Measurements from ENCODE around the gene HMGA1. TPM values are rescaled to one million over a fixed set of nuclear protein-coding genes. Genes with fewer than 3 reads are reported as not detected.

HMGA1 gene
- total and polyA plus RNA-seq, 4 experiments from 2014 or later = 25.4 to 77.5 (median 57.8) TPM

GRCh38 chr6:34223956-34224940 lies 12.4 kb upstream of the HMGA1 start:
- intact Hi-C loops (cut with micrococcal nuclease) = loop anchor here (1.0 kb wide), 2 partner anchors 12 to 25 kb away; partner anchors contain the start of genes HMGA1 and SMIM29

GRCh38 chr6:34225551-34225950 lies 11.1 kb upstream of the HMGA1 start:
- ChIA-PET POLR2A (ENCODE audit: partially characterized antibody) (interaction anchor here (7.0 kb wide), 1 partner anchor 11 kb away, joined by 140 read pairs; the partner anchor contains the start of gene HMGA1), CTCF (ENCODE audit: partially characterized antibody) (interaction anchor here (1.5 kb wide), 1 partner anchor 24 kb away, joined by 4 read pairs; no protein-coding TSS in a partner anchor)
- Histone ChIP-seq H3K36me3 (ENCODE audit: insufficient read depth, low read length) (no peaks in the 10 kb centered on the region), H3K27me3 (ENCODE audit: insufficient read depth, low read length) (no peaks in the 10 kb centered on the region), H3K27ac (ENCODE audit: low read depth, low read length) (no peak overlapping the region), H3K9me3 (ENCODE audit: control insufficient read depth in 1 of 2, low read length in 2 of 2) (no peaks in the 10 kb centered on the region), H3K4me1 (ENCODE audit: insufficient read depth, low read length) (peaks cover 14% of the 10 kb centered on the region), H3K4me3 (ENCODE audit: low read length in 2 of 2) (no peak overlapping the region)
- peak overlapping the region in 5 of 7 donors; percentile 29 to 87 (median 49) for H3K27ac Mint-ChIP-seq
- peaks cover 4 to 13% (median 10%) of the 10 kb centered on the region in 4 donors for H3K4me1 Mint-ChIP-seq
- no peaks in the 10 kb centered on the region for H3K9me3 Mint-ChIP-seq
- H3K36me3 Mint-ChIP-seq = no peaks in the 10 kb centered on the region
- intact Hi-C loops (cut with micrococcal nuclease) = no loop called here
- no peaks in the 10 kb centered on the region for H3K27me3 Mint-ChIP-seq
- peak overlapping the region in 1 of 8 donors; percentile 17 for H3K4me3 Mint-ChIP-seq
- DNase-seq = no peak

More at GRCh38 chr6:34223956-34224940, 12.4 kb upstream of the HMGA1 start:
- Histone ChIP-seq H3K9me3 (ENCODE audit: control insufficient read depth in 1 of 2, low read length in 2 of 2) (no peaks in the 10 kb centered on the region), H3K27ac (ENCODE audit: low read depth, low read length) (peak overlapping the region; percentile 99), H3K4me1 (ENCODE audit: insufficient read depth, low read length) (peaks cover 14% of the 10 kb centered on the region), H3K27me3 (ENCODE audit: insufficient read depth, low read length) (no peaks in the 10 kb centered on the region), H3K36me3 (ENCODE audit: insufficient read depth, low read length) (no peaks in the 10 kb centered on the region), H3K4me3 (ENCODE audit: low read length in 2 of 2) (peak overlapping the region; percentile 77 to 86)
- Mint-ChIP-seq H3K27ac (peak overlapping the region; percentile 72 to 99 (median 96)), H3K9me3 (no peaks in the 10 kb centered on the region), H3K4me1 (peaks cover 4 to 13% (median 10%) of the 10 kb centered on the region in 4 donors), H3K27me3 (no peaks in the 10 kb centered on the region), H3K36me3 (no peaks in the 10 kb centered on the region), H3K4me3 (peak overlapping the region; percentile 60 to 81 (median 74))
- ChIA-PET CTCF (ENCODE audit: partially characterized antibody) (interaction anchor here (0.7 to 2.2 kb wide), 8 partner anchors 9 to 191 kb away, joined by 3 to 17 read pairs (median 4); partner anchors contain the start of genes HMGA1 and SMIM29), POLR2A (ENCODE audit: partially characterized antibody) (interaction anchor here (0.8 to 7.0 kb wide), 13 partner anchors 9 to 665 kb away, joined by 3 to 140 read pairs (median 9); partner anchors contain the start of genes ANKS1A, HMGA1, ILRUN and LEMD2)
- peak; percentile 90 to 98 (median 94) for DNase-seq

DNA sequence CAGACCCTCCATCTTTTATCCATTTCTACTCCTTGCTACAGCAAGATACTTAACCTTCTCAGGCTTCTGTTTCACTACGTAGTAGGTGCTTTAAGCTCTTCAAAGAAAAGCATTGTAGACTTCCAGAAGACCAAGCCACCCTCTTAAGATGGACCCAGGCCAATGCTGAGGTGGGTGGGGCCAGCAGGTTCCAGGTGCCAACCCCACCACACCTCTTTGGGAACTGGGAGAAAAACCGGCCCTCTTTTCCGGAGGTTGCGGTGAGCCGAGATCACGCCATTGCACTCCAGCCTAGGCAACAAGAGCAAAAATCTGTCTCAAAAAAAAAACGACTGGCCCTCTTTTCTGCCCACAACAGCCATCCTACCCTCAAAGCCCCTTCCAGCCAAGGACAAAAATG lies 10.6 kb upstream of the HMGA1 start:
- DNase-seq = no peak
- Mint-ChIP-seq H3K36me3 (no peaks in the 10 kb centered on the region), H3K9me3 (no peaks in the 10 kb centered on the region), H3K27ac (peak overlapping the region in 5 of 7 donors; percentile 29 to 81 (median 42)), H3K4me1 (peaks cover 4 to 13% (median 10%) of the 10 kb centered on the region in 4 donors), H3K4me3 (no peak overlapping the region), H3K27me3 (no peaks in the 10 kb centered on the region)
- no peaks in the 10 kb centered on the region for H3K27me3 ChIP-seq (ENCODE audit: insufficient read depth, low read length)
- CTCF ChIA-PET (ENCODE audit: partially characterized antibody) = interaction anchor here (1.5 kb wide), 1 partner anchor 24 kb away, joined by 4 read pairs; no protein-coding TSS in a partner anchor
- no peak overlapping the region for H3K27ac ChIP-seq (ENCODE audit: low read depth, low read length)
- peaks cover 14% of the 10 kb centered on the region for H3K4me1 ChIP-seq (ENCODE audit: insufficient read depth, low read length)
- no peaks in the 10 kb centered on the region for H3K9me3 ChIP-seq (ENCODE audit: control insufficient read depth in 1 of 2, low read length in 2 of 2)
- POLR2A ChIA-PET (ENCODE audit: partially characterized antibody) = interaction anchor here (0.7 to 7.0 kb wide), 3 partner anchors 11 to 29 kb away, joined by 3 to 140 read pairs (median 3); partner anchors contain the start of gene HMGA1
- H3K4me3 ChIP-seq (ENCODE audit: low read length in 2 of 2) = no peak overlapping the region
- no peaks in the 10 kb centered on the region for H3K36me3 ChIP-seq (ENCODE audit: insufficient read depth, low read length)
- intact Hi-C loops (cut with micrococcal nuclease) = no loop called here

- Histone ChIP-seq H3K36me3 (ENCODE audit: insufficient read depth, low read length) (no peaks in the 10 kb centered on the region), H3K27ac (ENCODE audit: low read depth, low read length) (no peak overlapping the region), H3K9me3 (ENCODE audit: control insufficient read depth in 1 of 2, low read length in 2 of 2) (no peaks in the 10 kb centered on the region), H3K4me1 (ENCODE audit: insufficient read depth, low read length) (peaks cover 14% of the 10 kb centered on the region), H3K4me3 (ENCODE audit: low read length in 2 of 2) (no peak overlapping the region), H3K27me3 (ENCODE audit: insufficient read depth, low read length) (no peaks in the 10 kb centered on the region)
- POLR2A ChIA-PET (ENCODE audit: partially characterized antibody) = interaction anchor here (0.7 to 7.0 kb wide), 4 partner anchors 10 to 30 kb away, joined by 3 to 140 read pairs (median 5); partner anchors contain the start of genes HMGA1 and SMIM29
- no peaks in the 10 kb centered on the region for H3K27me3 Mint-ChIP-seq
- H3K36me3 Mint-ChIP-seq = no peaks in the 10 kb centered on the region
- peak overlapping the region in 3 of 7 donors; percentile 58 to 72 (median 69) for H3K27ac Mint-ChIP-seq
- peak overlapping the region in 1 of 8 donors; percentile 70 for H3K4me3 Mint-ChIP-seq
- CTCF ChIA-PET (ENCODE audit: partially characterized antibody) = interaction anchor here (1.5 kb wide), 1 partner anchor 23 kb away, joined by 4 read pairs; no protein-coding TSS in a partner anchor
- intact Hi-C loops (cut with micrococcal nuclease) = no loop called here
- DNase-seq = no peak
- no peaks in the 10 kb centered on the region for H3K9me3 Mint-ChIP-seq
- H3K4me1 Mint-ChIP-seq = peaks cover 4 to 13% (median 10%) of the 10 kb centered on the region in 4 donors
These were observed 9.7 kb upstream of the HMGA1 start for GRCh38 chr6:34226731-34227586.

DNA sequence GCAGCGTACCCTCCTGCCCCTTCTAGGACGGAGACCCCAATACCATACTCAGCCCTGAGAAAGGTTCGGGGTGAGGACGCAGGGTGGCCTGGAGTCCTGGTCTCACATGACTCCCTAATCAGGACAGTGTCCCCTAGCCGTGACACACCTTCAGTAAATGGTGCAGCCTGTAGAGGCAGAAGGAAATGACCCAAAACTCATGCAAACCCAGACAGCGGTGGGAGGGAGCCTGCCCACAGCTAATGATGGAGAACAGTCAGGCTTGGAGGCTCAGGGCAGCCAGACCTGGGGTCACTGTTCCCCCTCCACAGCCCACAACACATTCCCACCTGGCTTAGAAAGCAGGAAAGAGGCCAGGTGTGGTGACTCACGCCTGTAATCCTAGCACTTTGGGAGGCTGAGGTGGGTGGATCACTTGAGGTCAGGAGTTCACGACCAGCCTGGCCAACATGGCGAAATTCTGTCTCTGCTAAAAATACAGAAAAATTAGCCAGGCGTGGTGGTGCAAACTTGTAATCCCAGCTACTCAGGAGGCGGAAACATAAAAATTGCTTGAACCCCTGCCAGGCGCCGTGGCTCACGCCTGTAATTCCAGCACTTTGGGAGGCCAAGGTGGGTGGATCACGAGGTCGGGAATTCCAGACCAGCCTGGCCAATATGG lies 8.8 kb upstream of the HMGA1 start:
- Histone ChIP-seq H3K27ac (ENCODE audit: low read depth, low read length) (no peak overlapping the region), H3K4me3 (ENCODE audit: low read length in 2 of 2) (no peak overlapping the region), H3K36me3 (ENCODE audit: insufficient read depth, low read length) (no peaks in the 10 kb centered on the region), H3K9me3 (ENCODE audit: control insufficient read depth in 1 of 2, low read length in 2 of 2) (no peaks in the 10 kb centered on the region), H3K27me3 (ENCODE audit: insufficient read depth, low read length) (no peaks in the 10 kb centered on the region), H3K4me1 (ENCODE audit: insufficient read depth, low read length) (peaks cover 14% of the 10 kb centered on the region)
- peaks cover 4 to 11% (median 9%) of the 10 kb centered on the region in 4 donors for H3K4me1 Mint-ChIP-seq
- no peak for DNase-seq
- no peaks in the 10 kb centered on the region for H3K27me3 Mint-ChIP-seq
- ChIA-PET CTCF (ENCODE audit: partially characterized antibody) (no interaction called here), POLR2A (ENCODE audit: partially characterized antibody) (interaction anchor here (0.7 to 7.0 kb wide), 3 partner anchors 9 to 344 kb away, joined by 3 to 140 read pairs (median 7); partner anchors contain the start of genes HMGA1 and SMIM29)
- no peaks in the 10 kb centered on the region for H3K9me3 Mint-ChIP-seq
- H3K4me3 Mint-ChIP-seq = no peak overlapping the region
- H3K36me3 Mint-ChIP-seq = no peaks in the 10 kb centered on the region
- H3K27ac Mint-ChIP-seq = peak overlapping the region in 1 of 7 donors; percentile 22
- intact Hi-C loops (cut with micrococcal nuclease) = no loop called here

DNA sequence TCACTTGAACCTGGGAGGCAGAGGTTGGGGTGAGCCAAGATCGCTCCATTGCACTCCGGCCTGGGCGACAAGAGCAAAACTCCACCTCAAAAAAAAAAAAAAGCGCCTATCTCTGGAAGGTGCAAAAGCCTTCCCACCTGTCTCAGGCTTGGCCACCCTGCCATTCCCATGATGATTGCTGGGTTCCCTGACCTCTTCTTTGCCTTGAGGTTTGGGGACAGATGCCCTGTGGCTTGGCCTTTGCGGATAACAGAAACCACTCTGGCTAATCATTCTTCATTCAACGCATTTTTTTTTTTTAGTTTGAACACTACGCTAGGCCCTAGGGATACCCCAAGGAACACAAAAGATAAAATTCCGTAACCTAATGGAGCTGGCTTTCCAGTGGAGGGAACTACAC lies 6.8 kb upstream of the HMGA1 start:
- H3K36me3 Mint-ChIP-seq = no peaks in the 10 kb centered on the region
- intact Hi-C loops (cut with micrococcal nuclease) = no loop called here

More for the DNA sequence above, 6.8 kb upstream of the HMGA1 start:
- Mint-ChIP-seq H3K4me1 (peaks cover 0 to 9% (median 6%) of the 10 kb centered on the region in 4 donors), H3K27me3 (no peaks in the 10 kb centered on the region), H3K4me3 (no peak overlapping the region), H3K27ac (peak overlapping the region in 1 of 7 donors; percentile 55), H3K9me3 (no peaks in the 10 kb centered on the region)
- DNase-seq = no peak
- ChIA-PET CTCF (ENCODE audit: partially characterized antibody) (interaction anchor here (1.5 kb wide), 1 partner anchor 163 kb away, joined by 3 read pairs; no protein-coding TSS in a partner anchor), POLR2A (ENCODE audit: partially characterized antibody) (no interaction called here)
- no peaks in the 10 kb centered on the region for H3K9me3 ChIP-seq (ENCODE audit: control insufficient read depth in 1 of 2, low read length in 2 of 2)
- no peaks in the 10 kb centered on the region for H3K4me1 ChIP-seq (ENCODE audit: insufficient read depth, low read length)
- no peak overlapping the region for H3K4me3 ChIP-seq (ENCODE audit: low read length in 2 of 2)
- no peaks in the 10 kb centered on the region for H3K36me3 ChIP-seq (ENCODE audit: insufficient read depth, low read length)
- no peaks in the 10 kb centered on the region for H3K27me3 ChIP-seq (ENCODE audit: insufficient read depth, low read length)
- H3K27ac ChIP-seq (ENCODE audit: low read depth, low read length) = no peak overlapping the region

All from CD4-positive, alpha-beta memory T cell (primary cell).